Measurements from ENCODE around the gene ABCC1. TPM values are rescaled to one million over a fixed set of nuclear protein-coding genes. Genes with fewer than 3 reads are reported as not detected.

ABCC1 gene
- total RNA-seq, 6 donors from 2014 or later: 35.4 to 106 (median 44.8) TPM

GRCh38 chr16:16122264-16122663, 172.8 kb downstream of the ABCC1 start:
- peaks cover 9 to 73% (median 36%) of the 10 kb centered on the region in 4 donors for H3K36me3 ChIP-seq
- no peak for ATAC-seq (ENCODE audit: low FRiP score in 2 of 2)

GRCh38 chr16:16124438-16124837, 175.0 kb downstream of the ABCC1 start:
- H3K36me3 ChIP-seq: peaks cover 3 to 60% (median 33%) of the 10 kb centered on the region in 4 donors
- H3K27ac ChIP-seq: no peak overlapping the region
- no peak overlapping the region for H3K4me3 ChIP-seq
- TF ChIP-seq CTCF (IDR thresholded peaks at IDR 0.05) (no peak), POLR2AphosphoS5 (IDR thresholded peaks at IDR 0.05) (no peak), POLR2A (IDR thresholded peaks at IDR 0.05) (no peak), EP300 (IDR thresholded peaks at IDR 0.05) (no peak)
- WGBS, 2 donors: 93 to 94% methylated on average over 10 of the region's 10 CpGs
- ATAC-seq (ENCODE audit: low FRiP score in 2 of 2) (no peak), DNase-seq (no peak)
- H3K9me3 ChIP-seq: peaks cover 0 to 8% (median 6%) of the 10 kb centered on the region in 4 donors
- H3K4me1 ChIP-seq: peaks cover 0 to 18% (median 7%) of the 10 kb centered on the region in 4 donors
- no peaks in the 10 kb centered on the region for H3K27me3 ChIP-seq

More at GRCh38 chr16:16122264-16122663, 172.8 kb downstream of the ABCC1 start:
- no peak for DNase-seq
- Histone ChIP-seq H3K4me1 (peaks cover 0 to 15% (median 7%) of the 10 kb centered on the region in 4 donors), H3K9me3 (peaks cover 0 to 15% (median 6%) of the 10 kb centered on the region in 4 donors), H3K27me3 (no peaks in the 10 kb centered on the region), H3K4me3 (no peak overlapping the region), H3K27ac (no peak overlapping the region)
- TF ChIP-seq POLR2A (IDR thresholded peaks at IDR 0.05) (no peak), CTCF (IDR thresholded peaks at IDR 0.05) (no peak), POLR2AphosphoS5 (IDR thresholded peaks at IDR 0.05) (no peak)
- WGBS, 2 donors: 91 to 97% methylated on average over 10 to 12 of the region's 12 CpGs

GRCh38 chr16:16124974-16125373, 175.6 kb downstream of the ABCC1 start:
- 95 to 97% methylated on average over 3 of the region's 3 CpGs for WGBS, 2 donors
- Histone ChIP-seq H3K27me3 (no peaks in the 10 kb centered on the region), H3K9me3 (peaks cover 0 to 8% (median 6%) of the 10 kb centered on the region in 4 donors), H3K36me3 (peaks cover 3 to 66% (median 38%) of the 10 kb centered on the region in 4 donors), H3K4me3 (no peak overlapping the region), H3K27ac (no peak overlapping the region), H3K4me1 (peaks cover 0 to 13% (median 2%) of the 10 kb centered on the region in 4 donors)
- ATAC-seq (ENCODE audit: low FRiP score in 2 of 2) (no peak), DNase-seq (no peak)
- no peak for TF ChIP-seq CTCF (IDR thresholded peaks at IDR 0.05)
- no peak for TF ChIP-seq POLR2AphosphoS5 (IDR thresholded peaks at IDR 0.05)
- no peak for TF ChIP-seq POLR2A (IDR thresholded peaks at IDR 0.05)
- no peak for TF ChIP-seq EP300 (IDR thresholded peaks at IDR 0.05)

GRCh38 chr16:16126896-16127295, 177.5 kb downstream of the ABCC1 start:
- H3K36me3 ChIP-seq: peaks cover 3 to 76% (median 45%) of the 10 kb centered on the region in 4 donors
- ATAC-seq (ENCODE audit: low FRiP score in 2 of 2) (no peak), DNase-seq (no peak)
- TF ChIP-seq EP300 (IDR thresholded peaks at IDR 0.05): no peak
- no peak for TF ChIP-seq CTCF (IDR thresholded peaks at IDR 0.05)
- TF ChIP-seq POLR2A (IDR thresholded peaks at IDR 0.05): no peak
- no peak for TF ChIP-seq POLR2AphosphoS5 (IDR thresholded peaks at IDR 0.05)
- peaks cover 0 to 8% (median 6%) of the 10 kb centered on the region in 4 donors for H3K9me3 ChIP-seq
- peaks cover 0 to 6% (median 0%) of the 10 kb centered on the region in 4 donors for H3K4me1 ChIP-seq
- no peak overlapping the region for H3K27ac ChIP-seq
- 78 to 87% methylated on average over 10 of the region's 10 CpGs for WGBS, 2 donors
- H3K27me3 ChIP-seq: no peaks in the 10 kb centered on the region
- H3K4me3 ChIP-seq: no peak overlapping the region
